Right lobe of liver (tissue), 6 donors: ENCODE measurements around the gene GADL1. TPM values are rescaled to one million over a fixed set of nuclear protein-coding genes. Genes with fewer than 3 reads are reported as not detected.
A peak's percentile ranks its signal among the peaks of the same experiment; 100 is the strongest.

Experiments used
- ATAC-seq, 4 donors: fragments of 200-7000 bp; cut with Tn5 transposase; one replicate each; pipeline ENCODE4 v1.9.1; 2020; ENCODE audit warnings: mild to moderate bottlenecking in 4 of 4, moderate library complexity in 4 of 4
- DNase-seq, 3 donors: peaks; one replicate each; pipeline ENCODE4 v3.0.0-alpha.2; 2020
- H3K27ac ChIP-seq, 3 donors: fragments of 200-600 bp; one replicate each; pipeline ENCODE4 v1.8.0; 2022
- H3K27me3 ChIP-seq, 2 donors: fragments of 200-600 bp; one replicate each; pipeline ENCODE4 v1.8.0; 2022
- H3K36me3 ChIP-seq, 4 donors: fragments of 200-600 bp; sonication (generic) in 1 of 4; one replicate each; pipeline versions ENCODE4 v1.5.1 to v1.8.0; 2017 to 2022; ENCODE audit warnings: control low read depth in 1 of 4
- H3K4me1 ChIP-seq, 4 donors: fragments of 200-600 bp; sonication (generic) in 1 of 4; one replicate each; pipeline versions ENCODE4 v1.5.1 to v1.8.0; 2017 to 2022; ENCODE audit warnings: control low read depth in 1 of 4
- H3K4me3 ChIP-seq, 3 donors: fragments of 200-600 bp; one replicate each; pipeline ENCODE4 v1.8.0; 2022
- H3K9me3 ChIP-seq, 4 donors: fragments of 200-600 bp; sonication (generic) in 1 of 4; one replicate each; pipeline versions ENCODE4 v1.5.1 to v1.8.0; 2017 to 2022; ENCODE audit warnings: control low read depth in 1 of 4
- POLR2A ChIP-seq: fragments of 450-650 bp; IDR thresholded peaks from one replicate; pipeline ENCODE4 v1.6.1; 2017; ENCODE audit warnings: antibody characterized with exemption, mild to moderate bottlenecking
- WGBS: methylation state at CpG from one replicate; pipeline ENCODE4 v1.1.6; 2018; ENCODE audit warnings: low coverage, low lambda C conversion rate; ENCODE audit not compliant: insufficient coverage; ENCODE audit errors: missing lambda C conversion rate; 5-methylcytosine and 5-hydroxymethylcytosine counted together
- intact Hi-C, 2 donors: fragments of 100-400 bp; cut with DNase I; formaldehyde crosslinking; loops; one replicate each; pipeline versions ENCODE4 v1.11.2 to v1.14.1; 2022
- total RNA-seq, 6 experiments: library from RNA; depleted of rRNA in 2 of 6; stranded (reverse); fragments of >200 nt in 2 of 6; fragmentation: NEBNext Ultra II Directional in 3 of 6; extraction: Animal tissue kit (Norgen Biotek cat#: 25700) in 3 of 6; gene quantifications; one replicate each; pipeline versions ENCODE4 v1.1.0 to v1.2.4, GENCODE V29; 2016 to 2023
- TF ChIP-seq, protein P1 (sequence below), 4 donors: fragments of 200-600 bp in 3 of 4; fragments of 450-650 bp in 1 of 4; IDR thresholded peaks; one replicate each; pipeline versions ENCODE4 v1.5.1 to v1.8.0; 2016 to 2022; ENCODE audit warnings: antibody characterized with exemption in 4 of 4, mild to moderate bottlenecking in 2 of 4
- donor health status: DM: no; HTN: yes; CAD: no.
- donor health status: DM: no; HTN: no; CAD: no.
- donor health status: DM: no; HTN: no; CAD: no.
- donor health status: DM: no; HTN: yes; CAD: no.
- donor health status: DM: no; HTN: yes; CAD: no.

GADL1 gene
- total RNA-seq, 6 experiments from 2014 or later = not detected

DNA sequence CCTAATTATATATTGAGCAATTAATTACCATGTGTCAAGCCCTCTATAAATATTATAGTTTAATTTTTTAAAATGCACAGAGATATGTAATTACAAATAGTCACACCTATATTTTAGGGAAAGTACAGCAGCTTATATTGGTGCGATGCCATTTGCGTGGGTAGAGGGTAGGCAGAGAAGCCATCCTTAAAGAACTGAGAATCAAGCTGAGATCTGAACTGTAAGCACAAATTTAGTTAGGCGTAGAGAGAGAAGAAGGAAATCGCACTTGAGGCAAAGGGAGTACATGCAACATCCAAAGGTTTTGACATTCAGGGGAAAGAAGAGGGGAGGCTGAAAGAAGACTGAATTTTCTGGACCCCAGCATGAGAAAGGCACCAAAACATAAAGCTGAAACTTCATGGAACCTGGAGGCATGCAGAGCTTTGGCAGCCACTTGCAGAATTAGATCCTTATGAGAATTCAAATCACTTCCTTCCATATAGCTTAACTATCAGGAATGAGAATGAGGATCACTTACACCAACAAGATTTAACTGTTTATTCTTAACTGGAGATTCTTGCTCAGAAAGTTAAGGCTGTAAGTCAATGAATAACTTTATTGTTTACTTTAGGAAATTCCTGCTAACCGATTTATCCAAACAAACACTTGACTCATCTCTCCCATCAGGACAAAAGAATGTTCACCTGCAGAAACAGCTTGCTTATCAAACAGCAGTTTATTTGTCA, 173.7 kb downstream of the GADL1 start:
- Histone ChIP-seq H3K36me3 (no peaks in the 10 kb centered on the region), H3K27me3 (no peaks in the 10 kb centered on the region), H3K4me3 (no peak overlapping the region), H3K9me3 (no peaks in the 10 kb centered on the region), H3K4me1 (peaks cover 0 to 16% (median 2%) of the 10 kb centered on the region in 4 donors), H3K27ac (peak overlapping the region in 2 of 3 donors; percentile 12 to 17)
- 75% methylated on average over 5 of the region's 5 CpGs for WGBS
- DNase-seq (no peak), ATAC-seq (peak; percentile 75 to 93 (median 84))
- TF ChIP-seq, protein P1, sequence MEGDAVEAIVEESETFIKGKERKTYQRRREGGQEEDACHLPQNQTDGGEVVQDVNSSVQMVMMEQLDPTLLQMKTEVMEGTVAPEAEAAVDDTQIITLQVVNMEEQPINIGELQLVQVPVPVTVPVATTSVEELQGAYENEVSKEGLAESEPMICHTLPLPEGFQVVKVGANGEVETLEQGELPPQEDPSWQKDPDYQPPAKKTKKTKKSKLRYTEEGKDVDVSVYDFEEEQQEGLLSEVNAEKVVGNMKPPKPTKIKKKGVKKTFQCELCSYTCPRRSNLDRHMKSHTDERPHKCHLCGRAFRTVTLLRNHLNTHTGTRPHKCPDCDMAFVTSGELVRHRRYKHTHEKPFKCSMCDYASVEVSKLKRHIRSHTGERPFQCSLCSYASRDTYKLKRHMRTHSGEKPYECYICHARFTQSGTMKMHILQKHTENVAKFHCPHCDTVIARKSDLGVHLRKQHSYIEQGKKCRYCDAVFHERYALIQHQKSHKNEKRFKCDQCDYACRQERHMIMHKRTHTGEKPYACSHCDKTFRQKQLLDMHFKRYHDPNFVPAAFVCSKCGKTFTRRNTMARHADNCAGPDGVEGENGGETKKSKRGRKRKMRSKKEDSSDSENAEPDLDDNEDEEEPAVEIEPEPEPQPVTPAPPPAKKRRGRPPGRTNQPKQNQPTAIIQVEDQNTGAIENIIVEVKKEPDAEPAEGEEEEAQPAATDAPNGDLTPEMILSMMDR (IDR thresholded peaks at IDR 0.05) = no peak
- no peak for TF ChIP-seq POLR2A
- intact Hi-C loops = no loop called here

DNA sequence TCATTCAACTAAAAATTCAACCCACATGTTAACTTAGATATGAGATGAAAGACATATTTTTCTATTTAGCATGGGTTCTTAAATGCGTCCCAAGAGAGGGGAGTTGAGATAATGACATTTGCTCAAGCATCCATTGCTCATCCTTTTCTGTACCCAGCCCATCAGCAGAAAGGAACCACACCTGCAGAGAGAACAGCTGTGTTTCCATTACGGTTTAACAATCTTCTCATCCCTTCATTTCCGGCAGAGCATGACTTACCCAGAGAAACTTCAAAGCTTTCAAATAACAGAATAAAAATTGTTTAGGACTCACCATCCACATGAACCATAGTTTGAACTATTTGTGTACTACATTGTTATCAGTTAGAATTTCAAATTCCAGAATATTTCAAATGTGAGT, 174.9 kb downstream of the GADL1 start:
- no peaks in the 10 kb centered on the region for H3K9me3 ChIP-seq
- H3K27ac ChIP-seq = no peak overlapping the region
- H3K27me3 ChIP-seq = no peaks in the 10 kb centered on the region
- intact Hi-C loops = no loop called here
- WGBS = 92% methylated on average over 3 of the region's 3 CpGs
- H3K4me1 ChIP-seq = peaks cover 0 to 16% (median 2%) of the 10 kb centered on the region in 4 donors
- H3K36me3 ChIP-seq = no peaks in the 10 kb centered on the region
- DNase-seq (no peak), ATAC-seq (no peak)
- no peak for TF ChIP-seq POLR2A
- H3K4me3 ChIP-seq = no peak overlapping the region

DNA sequence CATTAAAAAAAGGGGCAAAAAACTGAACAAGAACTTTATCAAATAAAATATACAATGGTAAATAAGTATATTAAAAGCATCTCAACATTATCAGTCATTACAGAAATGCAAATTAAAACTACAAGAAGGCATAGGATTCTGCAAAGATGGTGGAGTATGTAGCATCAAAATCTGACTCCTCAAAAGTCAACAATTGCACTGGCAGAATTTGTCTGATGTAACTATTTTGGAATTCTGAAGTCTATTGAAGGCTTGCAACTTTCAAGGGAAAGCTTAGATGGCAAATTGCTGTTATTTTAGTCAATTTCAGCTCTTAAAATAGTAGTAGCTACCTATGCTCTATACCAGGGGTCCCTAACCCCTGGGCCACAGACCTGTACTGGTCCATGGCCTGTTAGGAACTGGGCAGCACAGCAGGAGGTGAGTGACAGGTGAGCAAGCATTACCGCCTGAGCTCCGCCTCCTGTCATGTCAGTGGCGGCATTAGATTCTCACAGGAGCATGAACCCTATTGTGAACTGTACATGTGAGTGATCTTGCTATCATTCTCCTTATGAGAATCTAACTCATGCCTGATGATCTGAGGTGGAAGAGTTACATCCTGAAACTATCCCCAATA, 180.5 kb downstream of the GADL1 start:
- no CpG with 5 or more reads among the region's 3 CpGs for WGBS
- no peak overlapping the region for H3K4me3 ChIP-seq
- no peak overlapping the region for H3K27ac ChIP-seq
- DNase-seq = no peak
- TF ChIP-seq, protein P1 (IDR thresholded peaks at IDR 0.05) = no peak
- no peak for TF ChIP-seq POLR2A
- no peaks in the 10 kb centered on the region for H3K4me1 ChIP-seq
- ATAC-seq = no peak
- H3K36me3 ChIP-seq = no peaks in the 10 kb centered on the region
- intact Hi-C loops = no loop called here
- H3K9me3 ChIP-seq = no peaks in the 10 kb centered on the region
- H3K27me3 ChIP-seq = no peaks in the 10 kb centered on the region

DNA sequence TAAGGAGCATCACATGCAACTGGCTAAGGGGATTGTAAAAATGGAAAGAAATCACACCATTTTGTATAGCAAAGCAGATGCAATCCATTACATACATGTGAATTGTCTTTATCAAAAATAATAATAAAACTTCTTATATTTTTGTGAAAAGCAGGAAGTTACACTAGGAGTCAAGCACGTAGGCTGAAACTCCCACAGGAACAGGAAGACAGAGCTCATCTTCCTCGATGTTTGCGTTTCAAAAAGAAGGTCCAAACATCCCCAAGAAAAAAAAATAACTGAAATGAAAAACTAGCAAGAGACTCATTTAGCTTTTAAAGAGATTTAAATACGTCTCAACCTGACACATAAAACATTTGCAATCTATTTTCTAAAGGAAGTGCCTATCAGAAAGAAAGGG, 181.5 kb downstream of the GADL1 start:
- Histone ChIP-seq H3K27me3 (no peaks in the 10 kb centered on the region), H3K4me3 (no peak overlapping the region), H3K36me3 (no peaks in the 10 kb centered on the region), H3K4me1 (no peaks in the 10 kb centered on the region), H3K9me3 (no peaks in the 10 kb centered on the region), H3K27ac (no peak overlapping the region)
- ATAC-seq (peak in 1 of 4 donors; percentile 47), DNase-seq (no peak)
- 30% methylated on average over 4 of the region's 4 CpGs for WGBS
- intact Hi-C loops = no loop called here
- TF ChIP-seq POLR2A = no peak
- TF ChIP-seq, protein P1 (IDR thresholded peaks at IDR 0.05) = no peak

DNA sequence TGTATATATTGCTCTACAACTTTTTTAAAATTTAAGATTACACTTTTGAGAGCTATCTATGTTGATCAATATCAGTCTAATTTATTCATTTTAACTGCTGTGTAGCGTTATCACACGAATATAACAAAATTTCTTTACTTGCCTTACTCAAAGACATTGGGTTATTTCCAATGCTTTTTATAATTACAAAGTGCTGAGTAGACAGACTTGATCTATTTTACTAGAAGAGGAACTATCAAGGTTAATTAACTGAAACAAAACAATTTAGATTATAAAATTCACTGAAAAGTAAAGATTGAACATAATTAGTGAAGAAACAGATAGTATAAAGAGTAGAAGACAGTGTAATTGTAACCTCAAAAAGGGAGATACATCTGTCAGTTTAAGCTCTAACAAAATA, 182.6 kb downstream of the GADL1 start:
- no peak for ATAC-seq
- intact Hi-C loops = no loop called here
- no peak overlapping the region for H3K27ac ChIP-seq
- 74% methylated on average over 2 of the region's 2 CpGs for WGBS
- H3K4me1 ChIP-seq = no peaks in the 10 kb centered on the region
- H3K27me3 ChIP-seq = no peaks in the 10 kb centered on the region
- H3K4me3 ChIP-seq = no peak overlapping the region
- H3K9me3 ChIP-seq = no peaks in the 10 kb centered on the region
- TF ChIP-seq, protein P1 (IDR thresholded peaks at IDR 0.05) = no peak
- TF ChIP-seq POLR2A = no peak
- no peaks in the 10 kb centered on the region for H3K36me3 ChIP-seq
- DNase-seq = no peak
